ENCODE measurements around the gene TLL2.

- TF ChIP-seq CTCF (IDR thresholded peaks at IDR 0.05) (no peak), POLR2A (IDR thresholded peaks at IDR 0.05) (no peak)
Observed at GRCh38 chr10:96488161-96488935, 25.4 kb downstream of the TLL2 start.
